DOHH2 (cell line): ENCODE measurements around the gene ZNF83.
"Not testable (repeated sequence)": the region's sequence is repeated elsewhere in the genome, so short reads cannot be mapped to it uniquely, and the experiment has no call there.

ENCODE experiments used
- H3F3A ChIP-seq: fragments of 200-600 bp; sonication (generic), shearing (Covaris generic); 2 replicates; pipeline ENCODE4 v1.6.0; 2016; ENCODE audit warnings: antibody characterized with exemption, mild to moderate bottlenecking; ENCODE audit not compliant: control insufficient read depth, insufficient read depth
- H3K27ac ChIP-seq: fragments of 200-600 bp; sonication (generic); 2 replicates; pipeline ENCODE4 v1.5.1; 2014; ENCODE audit warnings: low read depth, mild to moderate bottlenecking, low read length, moderate library complexity
- H3K27me3 ChIP-seq: fragments of 200-600 bp; sonication (generic); 2 replicates; pipeline ENCODE4 v1.6.1; 2014; ENCODE audit warnings: mild to moderate bottlenecking, low read length, mixed read lengths; ENCODE audit not compliant: control insufficient read depth
- H3K36me3 ChIP-seq: fragments of 200-600 bp; sonication (generic); 2 replicates; pipeline ENCODE4 v1.6.1; 2014; ENCODE audit warnings: mild to moderate bottlenecking, low read length, moderate library complexity, mixed read lengths; ENCODE audit not compliant: control insufficient read depth
- H3K4me1 ChIP-seq: fragments of 200-600 bp; sonication (generic); 2 replicates; pipeline ENCODE4 v1.6.1; 2014; ENCODE audit warnings: mild to moderate bottlenecking, low read length, mixed read lengths; ENCODE audit not compliant: control insufficient read depth
- H3K4me2 ChIP-seq: fragments of 200-600 bp; sonication (generic); 2 replicates; pipeline ENCODE4 v1.6.0; 2014; ENCODE audit warnings: mild to moderate bottlenecking, low read length, moderate library complexity
- H3K4me3 ChIP-seq: fragments of 200-600 bp; sonication (generic); 2 replicates; pipeline ENCODE4 v1.5.1; 2014; ENCODE audit warnings: mild to moderate bottlenecking, low read length, mixed read lengths
- H3K79me2 ChIP-seq: fragments of 200-600 bp; sonication (generic); 2 replicates; pipeline ENCODE4 v1.6.1; 2014; ENCODE audit warnings: mild to moderate bottlenecking, low read length, mixed read lengths; ENCODE audit not compliant: control insufficient read depth
- H3K9me2 ChIP-seq: fragments of 200-600 bp; sonication (generic); replicated peaks from 2 replicates; pipeline ENCODE4 v1.6.1; 2014; ENCODE audit warnings: mild to moderate bottlenecking, low read length, mixed read lengths; ENCODE audit not compliant: control insufficient read depth
- H3K9me3 ChIP-seq: fragments of 200-600 bp; sonication (generic); 2 replicates; pipeline ENCODE4 v1.6.1; 2014; ENCODE audit warnings: antibody characterized with exemption, low read length, mixed read lengths; ENCODE audit not compliant: control insufficient read depth, insufficient read depth
- H4K20me1 ChIP-seq: fragments of 200-600 bp; sonication (generic); 2 replicates; pipeline ENCODE4 v1.6.0; 2014; ENCODE audit warnings: low read depth, mild to moderate bottlenecking, antibody characterized with exemption, low read length, moderate library complexity; ENCODE audit not compliant: control insufficient read depth, insufficient read depth
- EZH2phosphoT487 ChIP-seq: fragments of 200-600 bp; sonication (generic); IDR thresholded peaks from 2 replicates; pipeline ENCODE4 v1.6.1; 2017; ENCODE audit warnings: borderline replicate concordance, mild to moderate bottlenecking, antibody characterized with exemption, low read length, moderate library complexity, mixed read lengths
- TF ChIP-seq, protein P1 (sequence below): fragments of 200-600 bp; sonication (generic); IDR thresholded peaks from one replicate; pipeline ENCODE4 v1.5.1; 2014; ENCODE audit warnings: antibody characterized with exemption, mild to moderate bottlenecking, low read depth, low read length; ENCODE audit not compliant: poor library complexity, severe bottlenecking

ZNF83 gene

DNA sequence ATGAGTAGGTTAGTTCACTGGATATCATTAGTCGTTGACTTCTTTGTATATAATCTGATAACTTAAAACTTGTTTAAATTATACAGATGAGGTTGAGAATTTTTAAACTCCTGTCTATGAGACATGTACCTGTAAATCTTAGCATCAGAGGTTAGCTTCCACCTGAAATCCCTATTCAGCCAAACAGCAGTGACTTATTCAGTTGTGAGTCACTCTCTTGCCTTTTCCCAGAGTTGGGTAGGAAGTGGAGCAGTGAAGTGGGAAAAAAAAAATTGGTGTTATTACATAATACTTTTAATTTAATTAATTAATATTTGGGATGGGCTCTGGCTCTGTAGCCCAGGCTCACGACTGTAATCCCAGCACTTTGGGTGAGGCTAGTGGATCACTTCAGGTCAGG, 35.2 kb downstream of the ZNF83 start:
- H4K20me1 ChIP-seq: no peaks in the 10 kb centered on the region
- peaks cover 11% of the 10 kb centered on the region for H3K4me1 ChIP-seq
- peaks cover 48% of the 10 kb centered on the region for H3K79me2 ChIP-seq
- H3K36me3 ChIP-seq: peaks cover 7% of the 10 kb centered on the region
- H3K27me3 ChIP-seq: no peaks in the 10 kb centered on the region
- no peak overlapping the region for H3K4me2 ChIP-seq
- no peaks in the 10 kb centered on the region for H3K9me3 ChIP-seq
- peaks cover 7% of the 10 kb centered on the region; the same call in 1 of the 2 replicates for H3F3A ChIP-seq
- H3K4me3 ChIP-seq: no peak overlapping the region
- H3K27ac ChIP-seq: no peak overlapping the region
- TF ChIP-seq, protein P1, sequence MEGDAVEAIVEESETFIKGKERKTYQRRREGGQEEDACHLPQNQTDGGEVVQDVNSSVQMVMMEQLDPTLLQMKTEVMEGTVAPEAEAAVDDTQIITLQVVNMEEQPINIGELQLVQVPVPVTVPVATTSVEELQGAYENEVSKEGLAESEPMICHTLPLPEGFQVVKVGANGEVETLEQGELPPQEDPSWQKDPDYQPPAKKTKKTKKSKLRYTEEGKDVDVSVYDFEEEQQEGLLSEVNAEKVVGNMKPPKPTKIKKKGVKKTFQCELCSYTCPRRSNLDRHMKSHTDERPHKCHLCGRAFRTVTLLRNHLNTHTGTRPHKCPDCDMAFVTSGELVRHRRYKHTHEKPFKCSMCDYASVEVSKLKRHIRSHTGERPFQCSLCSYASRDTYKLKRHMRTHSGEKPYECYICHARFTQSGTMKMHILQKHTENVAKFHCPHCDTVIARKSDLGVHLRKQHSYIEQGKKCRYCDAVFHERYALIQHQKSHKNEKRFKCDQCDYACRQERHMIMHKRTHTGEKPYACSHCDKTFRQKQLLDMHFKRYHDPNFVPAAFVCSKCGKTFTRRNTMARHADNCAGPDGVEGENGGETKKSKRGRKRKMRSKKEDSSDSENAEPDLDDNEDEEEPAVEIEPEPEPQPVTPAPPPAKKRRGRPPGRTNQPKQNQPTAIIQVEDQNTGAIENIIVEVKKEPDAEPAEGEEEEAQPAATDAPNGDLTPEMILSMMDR: no peak
- no peak for TF ChIP-seq EZH2phosphoT487
- H3K9me2 ChIP-seq: no peaks in the 10 kb centered on the region

GRCh38 chr19:52601974-52602366, 36.2 kb downstream of the ZNF83 start:
- TF ChIP-seq, protein P1: peak; percentile 34
- H3K4me2 ChIP-seq: peak overlapping the region; percentile 83
- H3K36me3 ChIP-seq, H4K20me1 ChIP-seq, H3K27me3 ChIP-seq, H3K9me3 ChIP-seq, H3F3A ChIP-seq, H3K9me2 ChIP-seq, H3K27ac ChIP-seq: not testable (repeated sequence)
- H3K79me2 ChIP-seq: peaks cover 41% of the 10 kb centered on the region
- H3K4me3 ChIP-seq: peak overlapping the region; percentile 93
- peaks cover 11% of the 10 kb centered on the region for H3K4me1 ChIP-seq

- Histone ChIP-seq H3K27ac (no peak overlapping the region), H3K79me2 (peaks cover 35% of the 10 kb centered on the region), H3K36me3 (peaks cover 9% of the 10 kb centered on the region), H3K9me3 (peaks cover 5% of the 10 kb centered on the region; the same call in 1 of the 2 replicates), H3K9me2 (no peaks in the 10 kb centered on the region), H3K27me3 (no peaks in the 10 kb centered on the region), H3K4me1 (peaks cover 11% of the 10 kb centered on the region), H4K20me1 (no peaks in the 10 kb centered on the region), H3K4me2 (peak overlapping the region; percentile 83), H3K4me3 (peak overlapping the region; percentile 93), H3F3A (peaks cover 7% of the 10 kb centered on the region; the same call in 1 of the 2 replicates)
- TF ChIP-seq, protein P1: peak; percentile 23
- TF ChIP-seq EZH2phosphoT487: no peak
Observed at GRCh38 chr19:52601025-52601973, 36.9 kb downstream of the ZNF83 start.
